Fibroblast of villous mesenchyme (primary cell): Measurements from ENCODE around the gene TNS2. TPM values are rescaled to one million over a fixed set of nuclear protein-coding genes. Genes with fewer than 3 reads are reported as not detected.

ENCODE experiments used
- DNase-seq: peaks from one replicate; pipeline ENCODE4 v3.0.0-alpha.2; 2010; ENCODE audit warnings: low read depth
- H3K4me3 ChIP-seq: 2 replicates; pipeline ENCODE4 v1.5.1; 2011; ENCODE audit warnings: low read depth, mild to moderate bottlenecking, low read length
- total RNA-seq: library from RNA; depleted of rRNA; stranded (reverse); fragments of >200 nt; gene quantifications from 2 replicates; pipeline ENCODE4 v1.2.3, GENCODE V29; 2012
- TF ChIP-seq, protein P1 (sequence below): IDR thresholded peaks from 2 replicates; pipeline ENCODE4 v1.5.1; 2012; ENCODE audit warnings: low read depth, mild to moderate bottlenecking, low read length; ENCODE audit not compliant: insufficient read depth

Gene TNS2
- total RNA-seq, 1 donor: 36.7 TPM

DNA sequence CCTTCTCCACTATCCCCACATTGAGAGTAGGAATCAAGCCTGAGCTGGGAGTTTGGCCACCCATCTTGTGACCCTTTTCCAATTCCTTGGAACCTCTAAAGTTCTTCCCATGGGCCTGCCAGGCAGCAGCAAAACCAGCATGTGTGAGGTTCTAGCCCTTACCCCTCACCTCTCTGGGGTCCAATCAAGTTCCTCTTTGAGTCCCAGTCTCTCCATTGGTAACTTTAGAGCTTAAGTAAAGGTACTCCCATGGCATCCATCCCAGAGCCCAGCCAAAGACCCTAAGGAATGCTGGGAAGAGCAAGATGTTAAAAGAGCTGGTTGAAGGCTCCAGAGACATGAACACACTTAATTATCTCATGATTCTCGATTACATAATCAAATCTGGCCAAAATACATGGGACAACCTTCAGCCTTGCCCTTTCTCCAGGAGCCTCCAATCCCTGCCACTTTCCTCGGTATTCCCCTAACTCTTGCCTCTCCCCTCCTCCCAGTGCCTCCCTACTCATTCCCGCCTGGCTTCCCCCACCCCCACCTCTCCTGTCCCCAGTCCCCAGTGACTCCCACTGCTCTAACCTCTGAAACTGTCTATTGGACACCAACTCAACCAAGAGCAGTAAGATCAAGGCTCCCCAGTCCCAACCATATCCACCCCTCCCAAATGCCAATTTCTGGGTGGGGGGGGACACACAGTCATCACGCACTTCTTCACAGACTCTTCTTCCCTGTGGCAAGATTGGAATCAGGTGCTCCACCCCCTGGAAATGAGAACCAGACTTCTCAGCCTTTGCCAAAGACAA is 4.8 kb upstream of the TNS2 start:
- TF ChIP-seq, protein P1, sequence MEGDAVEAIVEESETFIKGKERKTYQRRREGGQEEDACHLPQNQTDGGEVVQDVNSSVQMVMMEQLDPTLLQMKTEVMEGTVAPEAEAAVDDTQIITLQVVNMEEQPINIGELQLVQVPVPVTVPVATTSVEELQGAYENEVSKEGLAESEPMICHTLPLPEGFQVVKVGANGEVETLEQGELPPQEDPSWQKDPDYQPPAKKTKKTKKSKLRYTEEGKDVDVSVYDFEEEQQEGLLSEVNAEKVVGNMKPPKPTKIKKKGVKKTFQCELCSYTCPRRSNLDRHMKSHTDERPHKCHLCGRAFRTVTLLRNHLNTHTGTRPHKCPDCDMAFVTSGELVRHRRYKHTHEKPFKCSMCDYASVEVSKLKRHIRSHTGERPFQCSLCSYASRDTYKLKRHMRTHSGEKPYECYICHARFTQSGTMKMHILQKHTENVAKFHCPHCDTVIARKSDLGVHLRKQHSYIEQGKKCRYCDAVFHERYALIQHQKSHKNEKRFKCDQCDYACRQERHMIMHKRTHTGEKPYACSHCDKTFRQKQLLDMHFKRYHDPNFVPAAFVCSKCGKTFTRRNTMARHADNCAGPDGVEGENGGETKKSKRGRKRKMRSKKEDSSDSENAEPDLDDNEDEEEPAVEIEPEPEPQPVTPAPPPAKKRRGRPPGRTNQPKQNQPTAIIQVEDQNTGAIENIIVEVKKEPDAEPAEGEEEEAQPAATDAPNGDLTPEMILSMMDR: no peak
- DNase-seq: no peak
- H3K4me3 ChIP-seq: no peak overlapping the region

DNA sequence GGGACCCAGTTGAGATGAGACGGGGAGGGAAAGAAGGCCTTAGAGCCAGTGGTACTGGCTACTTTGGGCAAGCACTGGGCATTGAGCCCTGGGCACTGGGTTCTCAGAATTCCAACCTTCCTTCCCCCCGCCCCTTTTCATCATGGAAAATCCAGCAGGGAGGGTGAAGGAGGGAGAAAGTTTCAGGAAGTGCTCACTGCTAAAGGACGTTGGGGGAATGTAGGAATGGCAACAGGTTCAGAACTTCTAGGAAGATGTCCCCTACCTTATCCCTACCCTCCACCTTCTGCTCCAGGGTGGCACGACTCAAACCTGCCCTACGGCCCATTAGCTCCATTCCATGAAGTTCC is 4.2 kb upstream of the TNS2 start:
- TF ChIP-seq, protein P1: no peak
- peak overlapping the region; percentile 73 for H3K4me3 ChIP-seq
- no peak for DNase-seq

DNA sequence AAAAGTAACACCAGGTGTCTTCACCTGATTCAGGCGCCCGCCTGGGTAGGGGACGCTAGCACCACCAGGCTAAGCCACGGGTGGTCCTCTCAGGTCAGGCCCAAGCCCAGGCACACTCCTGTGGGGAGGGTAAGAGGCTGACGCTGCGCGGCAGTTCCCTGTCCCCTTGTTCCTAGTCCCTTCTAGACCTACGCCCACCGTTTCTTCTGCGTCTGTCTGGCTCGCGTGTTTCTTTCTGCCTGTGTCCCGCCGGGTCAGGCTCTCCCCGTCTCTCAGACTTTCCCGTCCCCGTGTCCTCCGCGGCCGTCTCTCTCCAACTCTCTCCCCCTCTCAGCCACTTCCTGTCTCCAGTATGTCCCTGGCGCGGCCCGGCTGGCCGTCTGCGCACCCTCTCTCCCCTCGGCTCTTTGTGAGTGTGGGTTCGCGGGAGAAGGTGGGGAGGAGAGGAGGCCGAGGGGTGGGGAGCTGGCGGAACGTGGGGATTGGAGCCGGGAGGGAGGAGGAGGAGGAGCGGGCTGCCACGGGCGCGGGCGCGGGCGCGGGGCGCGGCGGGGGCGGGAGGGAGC is 3.1 kb upstream of the TNS2 start:
- TF ChIP-seq, protein P1: no peak
- DNase-seq: peak; percentile 93
- H3K4me3 ChIP-seq: peak overlapping the region; percentile 73

DNA sequence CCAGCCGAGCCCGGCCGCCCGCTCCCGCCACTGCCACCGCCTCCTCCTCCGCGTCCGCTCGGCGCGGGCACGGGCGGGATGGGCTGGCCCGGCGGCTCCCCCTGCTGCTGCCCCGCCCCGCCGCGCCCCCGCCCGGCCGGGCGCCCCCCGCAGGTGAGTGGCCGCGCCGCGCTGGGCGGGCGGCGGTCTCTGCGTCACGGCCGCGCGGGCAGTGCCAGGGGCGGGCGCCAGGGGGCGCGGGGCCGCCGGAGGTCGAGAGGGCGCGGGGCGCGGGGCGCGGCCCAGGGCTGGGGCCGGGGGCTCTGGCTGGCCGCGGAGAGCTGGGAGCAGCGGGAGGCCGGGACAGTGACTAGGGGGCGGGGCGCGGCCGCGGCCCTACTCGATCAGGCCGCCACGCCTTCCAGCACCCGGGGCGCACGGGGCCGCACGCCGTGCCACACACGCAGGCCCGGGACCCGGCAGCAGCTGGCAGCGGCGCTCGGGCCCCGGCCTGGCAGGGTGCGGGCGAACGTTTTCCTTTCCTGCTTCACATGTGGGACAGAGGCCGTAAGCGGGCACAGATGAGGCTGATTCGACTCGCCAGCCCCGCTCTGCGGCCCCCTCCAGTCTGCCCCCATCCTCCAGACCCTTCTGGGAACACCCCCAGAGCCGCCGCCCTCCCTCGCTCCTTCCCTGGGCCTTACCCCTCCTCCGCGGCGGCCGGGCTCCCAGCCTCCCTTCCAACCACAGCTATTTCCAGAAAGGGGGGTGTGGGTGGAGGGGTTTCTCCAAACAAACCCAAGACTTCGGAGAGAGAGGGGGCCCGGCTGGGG is 2.4 kb upstream of the TNS2 start:
- TF ChIP-seq, protein P1: no peak
- peak overlapping the region; percentile 89 for H3K4me3 ChIP-seq
- DNase-seq: peak; percentile 82

GRCh38 chr12:53048033-53048779 is 1.7 kb upstream of the TNS2 start:
- TF ChIP-seq, protein P1: peak; percentile 1
- DNase-seq: no peak
- H3K4me3 ChIP-seq: peak overlapping the region; percentile 89

- DNase-seq: peak; percentile 83
- TF ChIP-seq, protein P1: no peak
- H3K4me3 ChIP-seq: peak overlapping the region; percentile 89
These were observed 974 bp upstream of the TNS2 start for GRCh38 chr12:53048780-53049401.
